GM23248 (cell line): ENCODE results near the gene TCEA2. TPM values are rescaled to one million over a fixed set of nuclear protein-coding genes. Genes with fewer than 3 reads are reported as not detected.
A peak's percentile ranks its signal among the peaks of the same experiment; 100 is the strongest.

Source experiments
- DNase-seq: peaks from one replicate; pipeline ENCODE4 v3.0.0-alpha.2; 2015
- H2AFZ ChIP-seq: fragments of 200-600 bp; sonication (generic); 2 replicates; pipeline ENCODE4 v1.6.1; 2016; ENCODE audit warnings: antibody characterized with exemption
- H3F3A ChIP-seq: fragments of 200-600 bp; sonication (generic); 2 replicates; pipeline ENCODE4 v1.6.1; 2016; ENCODE audit warnings: mild to moderate bottlenecking, antibody characterized with exemption, mixed run types; ENCODE audit not compliant: insufficient read depth
- H3K27ac ChIP-seq: fragments of 200-600 bp; sonication (generic); 2 replicates; pipeline ENCODE4 v1.5.1; 2016; ENCODE audit warnings: mild to moderate bottlenecking
- H3K27me3 ChIP-seq: fragments of 200-600 bp; sonication (generic); replicated peaks from 2 replicates; pipeline ENCODE4 v1.6.1; 2016; ENCODE audit warnings: mild to moderate bottlenecking; ENCODE audit not compliant: insufficient read depth
- H3K36me3 ChIP-seq: fragments of 200-600 bp; sonication (generic); 2 replicates; pipeline ENCODE4 v1.6.1; 2016; ENCODE audit warnings: low read depth, mild to moderate bottlenecking
- H3K4me1 ChIP-seq: fragments of 200-600 bp; sonication (generic); 2 replicates; pipeline ENCODE4 v1.6.1; 2016; ENCODE audit warnings: mild to moderate bottlenecking; ENCODE audit not compliant: insufficient read depth
- H3K4me2 ChIP-seq: fragments of 200-600 bp; sonication (generic); one replicate; pipeline ENCODE4 v1.6.1; 2016; ENCODE audit warnings: mild to moderate bottlenecking; ENCODE audit not compliant: unreplicated experiment
- H3K4me3 ChIP-seq: fragments of 200-600 bp; sonication (generic); 2 replicates; pipeline ENCODE4 v1.5.1; 2016; ENCODE audit warnings: mild to moderate bottlenecking
- H3K79me2 ChIP-seq: fragments of 200-600 bp; sonication (generic); 2 replicates; pipeline ENCODE4 v1.6.1; 2016; ENCODE audit warnings: mild to moderate bottlenecking; ENCODE audit not compliant: insufficient read depth
- H3K9ac ChIP-seq: fragments of 200-600 bp; sonication (generic); 2 replicates; pipeline ENCODE4 v1.6.1; 2016; ENCODE audit warnings: mild to moderate bottlenecking
- H3K9me2 ChIP-seq: fragments of 200-600 bp; sonication (generic); 2 replicates; pipeline ENCODE4 v1.6.1; 2016; ENCODE audit warnings: mixed run types, mild to moderate bottlenecking, moderate library complexity; ENCODE audit not compliant: insufficient read depth
- H3K9me3 ChIP-seq: fragments of 200-600 bp; sonication (generic); one replicate; pipeline ENCODE4 v1.6.1; 2017; ENCODE audit warnings: low read depth
- H4K20me1 ChIP-seq: fragments of 200-600 bp; sonication (generic); 2 replicates; pipeline ENCODE4 v1.6.0; 2016; ENCODE audit not compliant: insufficient read depth
- EZH2 ChIP-seq: fragments of 200-600 bp; sonication (generic); IDR thresholded peaks from 2 replicates; pipeline ENCODE4 v1.6.1; 2018; ENCODE audit warnings: antibody characterized with exemption, mild to moderate bottlenecking; ENCODE audit not compliant: insufficient read depth, poor library complexity, severe bottlenecking
- EZH2phosphoT487 ChIP-seq: fragments of 200-600 bp; sonication (generic); IDR thresholded peaks from 2 replicates; pipeline ENCODE4 v1.6.1; 2018; ENCODE audit warnings: antibody characterized with exemption, moderate library complexity, mild to moderate bottlenecking, low read depth; ENCODE audit not compliant: insufficient read depth
- WGBS, 2 experiments: methylation state at CpG; one replicate each; pipeline ENCODE4 v1.1.6; 2015 to 2017; ENCODE audit warnings: low lambda C conversion rate in 2 of 2, low coverage in 1 of 2; ENCODE audit errors: missing lambda C conversion rate in 2 of 2; 5-methylcytosine and 5-hydroxymethylcytosine counted together
- in situ Hi-C: fragments of 300-500 bp; cut with MboI; formaldehyde crosslinking; loops from 2 replicates; pipeline ENCODE4 v1.15.0; 2020
- polyA plus RNA-seq: library from polyadenylated mRNA; unstranded; fragments of >200 nt; fragmentation: Nextera tagmentation; extraction: Ambion mirVana; gene quantifications from 2 replicates; pipeline ENCODE4 v1.2.1, GENCODE V29; 2016
- total RNA-seq: library from RNA; depleted of rRNA; stranded (reverse); fragments of >200 nt; shearing (Covaris generic); gene quantifications from 2 replicates; pipeline ENCODE4 v1.2.3, GENCODE V29; 2014

TCEA2 gene
- total and polyA plus RNA-seq, 2 experiments from 2014 or later = 34.3 to 70.7 TPM

GRCh38 chr20:64036346-64037198, 26.4 kb upstream of the TCEA2 start:
- no peaks in the 10 kb centered on the region for H4K20me1 ChIP-seq
- DNase-seq = no peak
- in situ Hi-C loops = no loop called here

DNA sequence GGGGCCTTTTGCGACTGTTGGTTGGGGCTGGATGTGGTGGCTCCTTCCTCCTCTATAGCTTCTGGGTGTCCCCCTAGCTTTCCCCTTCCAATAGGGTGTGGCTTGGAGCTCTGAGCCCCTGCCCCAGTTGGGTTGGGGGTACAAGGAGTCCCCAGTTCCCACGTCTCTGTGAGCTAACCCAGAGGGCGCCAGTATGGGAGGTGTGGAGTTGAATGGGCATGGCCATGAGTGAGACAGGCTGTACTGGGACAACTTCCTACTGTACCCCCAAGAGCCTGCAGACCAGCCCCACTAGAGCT, 25.9 kb upstream of the TCEA2 start:
- Histone ChIP-seq H3K4me3 (no peak overlapping the region), H4K20me1 (no peaks in the 10 kb centered on the region), H3K36me3 (no peaks in the 10 kb centered on the region), H3K9me3 (no peaks in the 10 kb centered on the region), H3F3A (no peaks in the 10 kb centered on the region), H3K4me1 (no peaks in the 10 kb centered on the region), H3K9me2 (no peaks in the 10 kb centered on the region), H3K27me3 (peaks cover 29% of the 10 kb centered on the region), H3K4me2 (no peak overlapping the region), H2AFZ (no peak overlapping the region), H3K27ac (no peak overlapping the region), H3K9ac (no peak overlapping the region), H3K79me2 (no peaks in the 10 kb centered on the region)
- DNase-seq = no peak
- in situ Hi-C loops = no loop called here
- TF ChIP-seq EZH2phosphoT487 = no peak
- TF ChIP-seq EZH2 = no peak
- 64 to 67% methylated on average over 3 of the region's 3 CpGs for WGBS, 2 experiments

More at GRCh38 chr20:64036346-64037198, 26.4 kb upstream of the TCEA2 start:
- no peaks in the 10 kb centered on the region for H3K9me3 ChIP-seq
- no peaks in the 10 kb centered on the region for H3K4me1 ChIP-seq
- H3K79me2 ChIP-seq = no peaks in the 10 kb centered on the region
- no peaks in the 10 kb centered on the region for H3K9me2 ChIP-seq
- H3K27me3 ChIP-seq = peaks cover 24% of the 10 kb centered on the region
- 63 to 66% methylated on average over 14 of the region's 17 CpGs for WGBS, 2 experiments
- no peaks in the 10 kb centered on the region for H3F3A ChIP-seq
- no peak for TF ChIP-seq EZH2
- no peak for TF ChIP-seq EZH2phosphoT487
- H3K4me2 ChIP-seq = no peak overlapping the region
- no peak overlapping the region for H2AFZ ChIP-seq
- H3K4me3 ChIP-seq = no peak overlapping the region
- H3K27ac ChIP-seq = no peak overlapping the region
- no peaks in the 10 kb centered on the region for H3K36me3 ChIP-seq
- no peak overlapping the region for H3K9ac ChIP-seq

GRCh38 chr20:64037498-64038213, 25.3 kb upstream of the TCEA2 start:
- H3K9me3 ChIP-seq = no peaks in the 10 kb centered on the region
- H3K4me3 ChIP-seq = no peak overlapping the region
- in situ Hi-C loops = no loop called here
- TF ChIP-seq EZH2phosphoT487 (no peak), EZH2 (peak; percentile 39)
- H4K20me1 ChIP-seq = no peaks in the 10 kb centered on the region
- H3K79me2 ChIP-seq = no peaks in the 10 kb centered on the region
- H3K36me3 ChIP-seq = no peaks in the 10 kb centered on the region
- DNase-seq = no peak
- no peak overlapping the region for H2AFZ ChIP-seq
- no peaks in the 10 kb centered on the region for H3F3A ChIP-seq
- no peak overlapping the region for H3K9ac ChIP-seq
- H3K4me2 ChIP-seq = no peak overlapping the region
- H3K9me2 ChIP-seq = no peaks in the 10 kb centered on the region
- H3K27me3 ChIP-seq = peaks cover 31% of the 10 kb centered on the region
- H3K4me1 ChIP-seq = no peaks in the 10 kb centered on the region
- whole genome bisulfite sequencing, 2 experiments = 9% methylated on average over 34 to 36 of the region's 36 CpGs
- no peak overlapping the region for H3K27ac ChIP-seq

DNA sequence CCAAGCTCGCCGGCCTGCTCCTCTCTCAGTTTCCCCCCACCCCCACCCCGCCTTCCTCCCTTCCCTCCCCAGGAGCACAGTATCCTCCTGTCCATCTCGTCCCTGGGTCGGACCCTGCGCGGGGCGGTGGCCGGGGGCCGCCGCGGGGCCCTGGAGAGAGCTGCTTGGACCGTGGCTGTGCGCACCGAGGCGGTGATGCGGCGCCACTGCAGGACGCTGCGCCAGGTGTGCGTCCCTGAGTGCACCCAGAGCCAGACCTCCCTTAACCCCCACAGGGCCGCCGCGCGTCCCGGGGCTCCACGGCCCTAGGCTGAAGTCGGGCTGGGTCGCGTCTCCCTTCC, 24.8 kb upstream of the TCEA2 start:
- Histone ChIP-seq H3K4me1 (no peaks in the 10 kb centered on the region), H3K79me2 (no peaks in the 10 kb centered on the region), H4K20me1 (no peaks in the 10 kb centered on the region), H3K4me2 (no peak overlapping the region), H3K27ac (no peak overlapping the region), H3F3A (no peaks in the 10 kb centered on the region), H3K4me3 (peak overlapping the region; percentile 63; the same call in 1 of the 2 replicates), H3K36me3 (no peaks in the 10 kb centered on the region), H3K9me2 (no peaks in the 10 kb centered on the region), H3K9me3 (no peaks in the 10 kb centered on the region), H3K9ac (no peak overlapping the region), H2AFZ (no peak overlapping the region), H3K27me3 (peaks cover 31% of the 10 kb centered on the region)
- no peak for DNase-seq
- TF ChIP-seq EZH2phosphoT487 (no peak), EZH2 (no peak)
- WGBS, 2 experiments = 7 to 17% methylated on average over 1 to 16 of the region's 30 CpGs
- in situ Hi-C loops = no loop called here
